WTC11 (cell line): ENCODE data around the gene ARHGAP40. TPM values are rescaled to one million over a fixed set of nuclear protein-coding genes. Genes with fewer than 3 reads are reported as not detected.

Experiments
- ATAC-seq: fragments of 200-7000 bp; cut with Tn5 transposase; 2 replicates; pipeline ENCODE4 v1.10.0; 2021; ENCODE audit warnings: mild to moderate bottlenecking, moderate library complexity
- CTCF ChIA-PET: fragments of 300-600 bp; sonication (Branson Sonifier 250); formaldehyde crosslinking; loops from one replicate; lab custom pipeline; 2021; ENCODE audit warnings: antibody characterized with exemption; lab: Charles Lee
- POLR2A ChIA-PET: fragments of 350-600 bp; sonication (Branson Sonifier 250); formaldehyde crosslinking; loops from one replicate; lab custom pipeline; 2021; ENCODE audit warnings: antibody characterized with exemption; lab: Charles Lee
- DNase-seq: peaks from one replicate; pipeline ENCODE4 v3.0.0; 2021; ENCODE audit warnings: low spot score
- H3K27ac Mint-ChIP-seq: 2 replicates; pipeline ENCODE4 v1.8.0; 2021; ENCODE audit warnings: mixed read lengths
- H3K27me3 Mint-ChIP-seq: 2 replicates; pipeline ENCODE4 v1.8.0; 2021; ENCODE audit warnings: low read depth, mild to moderate bottlenecking, moderate library complexity, mixed read lengths
- H3K36me3 Mint-ChIP-seq: 2 replicates; pipeline ENCODE4 v1.8.0; 2021; ENCODE audit warnings: mixed read lengths
- H3K4me1 Mint-ChIP-seq: 2 replicates; pipeline ENCODE4 v1.8.0; 2022; ENCODE audit warnings: mixed read lengths
- H3K4me3 Mint-ChIP-seq: 2 replicates; pipeline ENCODE4 v1.8.0; 2021; ENCODE audit warnings: mild to moderate bottlenecking, moderate library complexity, mixed read lengths
- H3K9me3 Mint-ChIP-seq: 2 replicates; pipeline ENCODE4 v1.8.0; 2021; ENCODE audit warnings: mixed read lengths
- CREM ChIP-seq: sonication (generic); formaldehyde crosslinking; IDR thresholded peaks from 2 replicates; pipeline ENCODE4 v1.8.1; 2022; ENCODE audit warnings: mild to moderate bottlenecking, missing genetic modification reagents, moderate library complexity
- ETV6 ChIP-seq: sonication (generic); formaldehyde crosslinking; IDR thresholded peaks from 2 replicates; pipeline ENCODE4 v1.8.1; 2022; ENCODE audit warnings: mild to moderate bottlenecking, missing genetic modification reagents
- NR1H2 ChIP-seq: sonication (generic); formaldehyde crosslinking; IDR thresholded peaks from 2 replicates; pipeline ENCODE4 v1.9.0; 2021; ENCODE audit warnings: mild to moderate bottlenecking, moderate library complexity, missing genetic modification reagents
- SP1 ChIP-seq: sonication (generic); formaldehyde crosslinking; conservative IDR thresholded peaks from 2 replicates; pipeline ENCODE4 v1.8.1; 2022; ENCODE audit warnings: missing genetic modification reagents
- TEAD1 ChIP-seq: sonication (generic); formaldehyde crosslinking; IDR thresholded peaks from 2 replicates; pipeline ENCODE4 v1.8.0; 2022; ENCODE audit warnings: mild to moderate bottlenecking, missing genetic modification reagents
- ZNF121 ChIP-seq: sonication (generic); formaldehyde crosslinking; IDR thresholded peaks from 2 replicates; pipeline ENCODE4 v1.8.0; 2023; ENCODE audit warnings: missing genetic modification reagents
- ZNF232 ChIP-seq: sonication (generic); formaldehyde crosslinking; IDR thresholded peaks from 2 replicates; pipeline ENCODE4 v1.8.0; 2022; ENCODE audit warnings: mild to moderate bottlenecking, missing genetic modification reagents
- ZNF263 ChIP-seq: sonication (generic); formaldehyde crosslinking; IDR thresholded peaks from 2 replicates; pipeline ENCODE4 v1.8.1; 2022; ENCODE audit warnings: low read depth, mild to moderate bottlenecking, moderate library complexity, missing genetic modification reagents
- ZNF396 ChIP-seq: fragments of 250-450 bp; sonication (Bioruptor Pico); IDR thresholded peaks from 2 replicates; pipeline ENCODE4 v1.8.0; 2021; ENCODE audit warnings: mild to moderate bottlenecking, moderate library complexity, borderline replicate concordance
- ZNF423 ChIP-seq: fragments of 250-450 bp; sonication (Bioruptor Pico); IDR thresholded peaks from 2 replicates; pipeline ENCODE4 v2.1.2; 2022; ENCODE audit warnings: mild to moderate bottlenecking, moderate library complexity
- total RNA-seq: library from RNA; stranded (reverse); gene quantifications from 3 replicates; pipeline ENCODE4 v1.2.3, GENCODE V29; 2021
- TF ChIP-seq, protein P1 (sequence below): sonication (generic); formaldehyde crosslinking; IDR thresholded peaks from 2 replicates; pipeline ENCODE4 v1.8.0; 2022; ENCODE audit warnings: mild to moderate bottlenecking, missing genetic modification reagents
- TF ChIP-seq, protein P2 (sequence below): fragments of 250-450 bp; sonication (Bioruptor Pico); IDR thresholded peaks from 2 replicates; pipeline ENCODE4 v1.8.0; 2021; ENCODE audit warnings: mild to moderate bottlenecking
- TF ChIP-seq, protein P3 (sequence below): sonication (generic); formaldehyde crosslinking; IDR thresholded peaks from 2 replicates; pipeline ENCODE4 v1.8.1; 2022; ENCODE audit warnings: low read depth, missing genetic modification reagents, borderline replicate concordance
- TF ChIP-seq, protein P4 (sequence below): sonication (generic); formaldehyde crosslinking; IDR thresholded peaks from 2 replicates; pipeline ENCODE4 v1.8.0; 2022; ENCODE audit warnings: mild to moderate bottlenecking, missing genetic modification reagents
- TF ChIP-seq, protein P5 (sequence below): sonication (generic); formaldehyde crosslinking; IDR thresholded peaks from 2 replicates; pipeline ENCODE4 v1.8.1; 2023; ENCODE audit warnings: mild to moderate bottlenecking, missing genetic modification reagents
- TF ChIP-seq, protein P6 (sequence below): sonication (generic); formaldehyde crosslinking; IDR thresholded peaks from 2 replicates; pipeline ENCODE4 v1.8.0; 2023; ENCODE audit warnings: mild to moderate bottlenecking, missing genetic modification reagents
- TF ChIP-seq, protein P7 (sequence below): sonication (generic); formaldehyde crosslinking; IDR thresholded peaks from 2 replicates; pipeline ENCODE4 v1.8.1; 2022; ENCODE audit warnings: mild to moderate bottlenecking, moderate library complexity, missing genetic modification reagents

Gene ARHGAP40
- total RNA-seq, 1 experiment from 2014 or later: 0.72 TPM

DNA sequence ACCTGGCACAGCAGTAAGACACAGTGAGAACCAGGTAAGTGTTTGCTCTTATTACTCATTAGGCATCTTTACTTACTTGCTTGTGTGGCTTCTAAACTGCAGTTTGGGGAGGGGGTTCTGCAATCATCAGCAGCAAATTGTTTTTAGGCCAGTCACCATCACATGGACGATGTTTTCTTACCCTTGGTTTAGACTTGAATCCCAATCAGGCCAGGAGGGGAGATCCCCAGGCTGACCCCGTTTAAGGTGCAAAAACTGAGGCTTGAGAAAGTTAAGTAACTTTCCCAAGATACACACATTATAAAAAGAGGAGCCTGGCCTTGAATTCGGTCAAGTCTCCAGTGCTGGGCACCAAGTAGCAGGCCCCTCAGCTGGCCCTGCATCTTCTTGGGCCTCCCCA lies 70.9 kb downstream of the ARHGAP40 start:
- H3K9me3 Mint-ChIP-seq: no peaks in the 10 kb centered on the region
- no peak for TF ChIP-seq ZNF232 (CRISPR knock-in tag)
- TF ChIP-seq, protein P1, sequence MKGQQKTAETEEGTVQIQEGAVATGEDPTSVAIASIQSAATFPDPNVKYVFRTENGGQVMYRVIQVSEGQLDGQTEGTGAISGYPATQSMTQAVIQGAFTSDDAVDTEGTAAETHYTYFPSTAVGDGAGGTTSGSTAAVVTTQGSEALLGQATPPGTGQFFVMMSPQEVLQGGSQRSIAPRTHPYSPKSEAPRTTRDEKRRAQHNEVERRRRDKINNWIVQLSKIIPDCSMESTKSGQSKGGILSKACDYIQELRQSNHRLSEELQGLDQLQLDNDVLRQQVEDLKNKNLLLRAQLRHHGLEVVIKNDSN (CRISPR knock-in tag): no peak
- H3K27me3 Mint-ChIP-seq: peaks cover 84% of the 10 kb centered on the region
- ATAC-seq: no peak
- H3K27ac Mint-ChIP-seq: no peak overlapping the region
- ChIA-PET CTCF (interaction anchor here (1.8 to 2.3 kb wide), 4 partner anchors 14 to 53 kb away, joined by 11 to 51 read pairs (median 38); partner anchors contain the start of gene SLC32A1), POLR2A (no interaction called here)
- no peaks in the 10 kb centered on the region for H3K36me3 Mint-ChIP-seq
- H3K4me3 Mint-ChIP-seq: no peak overlapping the region
- DNase-seq: no peak
- peaks cover 42% of the 10 kb centered on the region for H3K4me1 Mint-ChIP-seq

DNA sequence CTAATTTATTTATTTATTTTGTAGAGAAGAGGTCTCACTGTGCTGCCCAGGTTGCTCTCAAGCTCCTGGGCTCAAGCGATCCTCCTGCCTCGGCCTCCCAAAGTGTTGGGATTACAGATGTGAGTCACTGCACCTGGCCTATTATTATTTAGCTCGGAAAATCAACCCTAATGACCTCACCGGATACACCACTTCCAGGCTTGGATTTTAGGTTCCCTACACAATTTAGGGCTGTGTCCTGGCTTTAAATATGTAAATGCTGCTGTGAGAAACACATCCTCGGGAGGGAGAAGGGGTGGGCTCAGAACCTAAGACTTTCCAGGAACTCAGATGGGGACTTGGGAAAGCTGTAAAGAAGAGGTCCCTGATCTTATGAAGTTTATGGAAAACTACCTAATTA lies 71.7 kb downstream of the ARHGAP40 start:
- DNase-seq (no peak), ATAC-seq (no peak)
- Mint-ChIP-seq H3K4me1 (peaks cover 42% of the 10 kb centered on the region), H3K4me3 (peak overlapping the region; percentile 87), H3K36me3 (no peaks in the 10 kb centered on the region), H3K9me3 (no peaks in the 10 kb centered on the region), H3K27me3 (peaks cover 83% of the 10 kb centered on the region), H3K27ac (no peak overlapping the region)
- CTCF ChIA-PET: interaction anchor here (0.8 to 2.2 kb wide), 8 partner anchors 14 to 253 kb away, joined by 3 to 51 read pairs (median 5); partner anchors contain the start of genes FAM83D and SLC32A1
- POLR2A ChIA-PET: no interaction called here
- TF ChIP-seq ZNF121 (CRISPR knock-in tag): peak; percentile 71; the same call in 1 of the 2 replicates
- TF ChIP-seq, protein P2, sequence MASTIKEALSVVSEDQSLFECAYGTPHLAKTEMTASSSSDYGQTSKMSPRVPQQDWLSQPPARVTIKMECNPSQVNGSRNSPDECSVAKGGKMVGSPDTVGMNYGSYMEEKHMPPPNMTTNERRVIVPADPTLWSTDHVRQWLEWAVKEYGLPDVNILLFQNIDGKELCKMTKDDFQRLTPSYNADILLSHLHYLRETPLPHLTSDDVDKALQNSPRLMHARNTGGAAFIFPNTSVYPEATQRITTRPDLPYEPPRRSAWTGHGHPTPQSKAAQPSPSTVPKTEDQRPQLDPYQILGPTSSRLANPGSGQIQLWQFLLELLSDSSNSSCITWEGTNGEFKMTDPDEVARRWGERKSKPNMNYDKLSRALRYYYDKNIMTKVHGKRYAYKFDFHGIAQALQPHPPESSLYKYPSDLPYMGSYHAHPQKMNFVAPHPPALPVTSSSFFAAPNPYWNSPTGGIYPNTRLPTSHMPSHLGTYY (CRISPR knock-in tag): no peak

DNA sequence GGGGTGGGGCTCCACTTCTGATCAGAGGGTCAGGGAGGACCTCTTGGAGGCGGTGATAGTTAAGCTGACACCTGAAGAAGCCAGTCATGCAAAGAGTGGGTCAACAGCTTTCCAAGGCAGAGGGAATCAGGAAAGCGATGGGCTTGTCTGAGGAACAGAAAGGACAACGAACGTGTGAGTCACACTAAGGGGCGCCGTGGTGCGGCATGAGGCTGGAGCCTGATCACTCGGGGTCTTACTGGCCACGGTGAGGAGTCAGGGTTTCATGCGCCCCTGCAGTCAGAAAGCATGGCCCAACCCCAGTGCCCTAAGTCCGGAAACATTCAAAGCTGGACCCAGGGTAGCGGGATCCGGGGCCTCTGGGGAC lies 72.1 kb downstream of the ARHGAP40 start:
- H3K27ac Mint-ChIP-seq: no peak overlapping the region
- DNase-seq: no peak
- ATAC-seq: peak; percentile 30
- TF ChIP-seq ETV6 (CRISPR knock-in tag) (no peak), ZNF263 (no peak)
- TF ChIP-seq, protein P3, sequence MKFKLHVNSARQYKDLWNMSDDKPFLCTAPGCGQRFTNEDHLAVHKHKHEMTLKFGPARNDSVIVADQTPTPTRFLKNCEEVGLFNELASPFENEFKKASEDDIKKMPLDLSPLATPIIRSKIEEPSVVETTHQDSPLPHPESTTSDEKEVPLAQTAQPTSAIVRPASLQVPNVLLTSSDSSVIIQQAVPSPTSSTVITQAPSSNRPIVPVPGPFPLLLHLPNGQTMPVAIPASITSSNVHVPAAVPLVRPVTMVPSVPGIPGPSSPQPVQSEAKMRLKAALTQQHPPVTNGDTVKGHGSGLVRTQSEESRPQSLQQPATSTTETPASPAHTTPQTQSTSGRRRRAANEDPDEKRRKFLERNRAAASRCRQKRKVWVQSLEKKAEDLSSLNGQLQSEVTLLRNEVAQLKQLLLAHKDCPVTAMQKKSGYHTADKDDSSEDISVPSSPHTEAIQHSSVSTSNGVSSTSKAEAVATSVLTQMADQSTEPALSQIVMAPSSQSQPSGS (CRISPR knock-in tag): no peak
- TF ChIP-seq, protein P4, sequence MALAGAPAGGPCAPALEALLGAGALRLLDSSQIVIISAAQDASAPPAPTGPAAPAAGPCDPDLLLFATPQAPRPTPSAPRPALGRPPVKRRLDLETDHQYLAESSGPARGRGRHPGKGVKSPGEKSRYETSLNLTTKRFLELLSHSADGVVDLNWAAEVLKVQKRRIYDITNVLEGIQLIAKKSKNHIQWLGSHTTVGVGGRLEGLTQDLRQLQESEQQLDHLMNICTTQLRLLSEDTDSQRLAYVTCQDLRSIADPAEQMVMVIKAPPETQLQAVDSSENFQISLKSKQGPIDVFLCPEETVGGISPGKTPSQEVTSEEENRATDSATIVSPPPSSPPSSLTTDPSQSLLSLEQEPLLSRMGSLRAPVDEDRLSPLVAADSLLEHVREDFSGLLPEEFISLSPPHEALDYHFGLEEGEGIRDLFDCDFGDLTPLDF (CRISPR knock-in tag): no peak
- ChIA-PET POLR2A (interaction anchor here (0.6 to 1.0 kb wide), 3 partner anchors 19 to 497 kb away, joined by 3 to 5 read pairs (median 4); no protein-coding TSS in a partner anchor), CTCF (interaction anchor here (0.6 to 2.2 kb wide), 11 partner anchors 8 to 252 kb away, joined by 3 to 51 read pairs (median 4); partner anchors contain the start of genes ACTR5, FAM83D and SLC32A1)
- H3K4me3 Mint-ChIP-seq: peak overlapping the region; percentile 87
- no peaks in the 10 kb centered on the region for H3K36me3 Mint-ChIP-seq
- peaks cover 85% of the 10 kb centered on the region for H3K27me3 Mint-ChIP-seq
- H3K9me3 Mint-ChIP-seq: no peaks in the 10 kb centered on the region
- H3K4me1 Mint-ChIP-seq: peaks cover 42% of the 10 kb centered on the region

DNA sequence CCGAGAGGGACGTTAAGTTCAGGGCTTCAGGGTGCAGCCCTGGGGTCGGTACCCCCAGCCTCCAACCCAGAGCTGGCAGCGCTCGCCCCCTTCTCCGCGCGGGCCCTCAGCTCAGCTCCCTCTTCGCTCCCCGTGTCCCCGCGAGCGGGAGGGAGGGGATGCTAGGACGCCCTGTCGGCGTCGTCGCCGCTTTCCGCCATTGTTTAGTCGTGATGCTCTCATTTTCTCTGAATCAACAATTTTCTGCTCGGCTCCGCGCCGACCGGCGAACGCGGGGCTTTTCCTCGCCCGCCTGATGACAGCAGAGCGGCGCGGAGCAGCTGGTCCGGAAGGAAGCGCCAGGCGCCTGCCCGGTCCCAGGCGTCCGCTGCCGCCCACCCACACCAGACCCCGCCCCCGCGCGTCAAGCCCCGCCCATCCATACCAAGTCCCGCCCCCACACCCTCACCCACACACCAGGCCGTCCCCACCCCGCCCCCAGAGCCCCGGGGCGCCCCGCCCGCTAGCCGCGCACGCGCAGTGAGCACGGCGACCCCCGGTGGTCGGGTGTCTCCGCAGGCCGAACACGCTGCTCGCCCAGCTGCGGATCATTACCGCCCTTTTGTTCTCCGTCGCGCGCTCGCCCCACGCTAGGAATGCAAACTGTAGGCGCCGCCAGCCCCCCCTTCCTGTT lies 72.6 kb downstream of the ARHGAP40 start:
- ATAC-seq: peak; percentile 88
- H3K27ac Mint-ChIP-seq: no peak overlapping the region
- DNase-seq: peak; percentile 83
- ChIA-PET POLR2A (interaction anchor here (0.6 to 1.0 kb wide), 3 partner anchors 18 to 497 kb away, joined by 3 to 5 read pairs (median 4); no protein-coding TSS in a partner anchor), CTCF (interaction anchor here (0.6 to 2.2 kb wide), 12 partner anchors 8 to 252 kb away, joined by 3 to 51 read pairs (median 4); partner anchors contain the start of genes ACTR5, FAM83D and SLC32A1)
- peaks cover 80% of the 10 kb centered on the region for H3K27me3 Mint-ChIP-seq
- H3K4me3 Mint-ChIP-seq: peak overlapping the region; percentile 87
- H3K4me1 Mint-ChIP-seq: peaks cover 42% of the 10 kb centered on the region
- no peaks in the 10 kb centered on the region for H3K36me3 Mint-ChIP-seq
- H3K9me3 Mint-ChIP-seq: no peaks in the 10 kb centered on the region
- TF ChIP-seq ZNF423 (CRISPR knock-in tag) (peak; percentile 42; the same call in 1 of the 2 replicates), NR1H2 (CRISPR knock-in tag) (no peak), ZNF396 (no peak), TEAD1 (CRISPR knock-in tag) (no peak), CREM (no peak), ETV6 (CRISPR knock-in tag) (no peak), SP1 (CRISPR knock-in tag) (peak; percentile 79)
- TF ChIP-seq, protein P5, sequence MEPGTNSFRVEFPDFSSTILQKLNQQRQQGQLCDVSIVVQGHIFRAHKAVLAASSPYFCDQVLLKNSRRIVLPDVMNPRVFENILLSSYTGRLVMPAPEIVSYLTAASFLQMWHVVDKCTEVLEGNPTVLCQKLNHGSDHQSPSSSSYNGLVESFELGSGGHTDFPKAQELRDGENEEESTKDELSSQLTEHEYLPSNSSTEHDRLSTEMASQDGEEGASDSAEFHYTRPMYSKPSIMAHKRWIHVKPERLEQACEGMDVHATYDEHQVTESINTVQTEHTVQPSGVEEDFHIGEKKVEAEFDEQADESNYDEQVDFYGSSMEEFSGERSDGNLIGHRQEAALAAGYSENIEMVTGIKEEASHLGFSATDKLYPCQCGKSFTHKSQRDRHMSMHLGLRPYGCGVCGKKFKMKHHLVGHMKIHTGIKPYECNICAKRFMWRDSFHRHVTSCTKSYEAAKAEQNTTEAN (CRISPR knock-in tag): peak; percentile 45; the same call in 1 of the 2 replicates
- TF ChIP-seq, protein P6, sequence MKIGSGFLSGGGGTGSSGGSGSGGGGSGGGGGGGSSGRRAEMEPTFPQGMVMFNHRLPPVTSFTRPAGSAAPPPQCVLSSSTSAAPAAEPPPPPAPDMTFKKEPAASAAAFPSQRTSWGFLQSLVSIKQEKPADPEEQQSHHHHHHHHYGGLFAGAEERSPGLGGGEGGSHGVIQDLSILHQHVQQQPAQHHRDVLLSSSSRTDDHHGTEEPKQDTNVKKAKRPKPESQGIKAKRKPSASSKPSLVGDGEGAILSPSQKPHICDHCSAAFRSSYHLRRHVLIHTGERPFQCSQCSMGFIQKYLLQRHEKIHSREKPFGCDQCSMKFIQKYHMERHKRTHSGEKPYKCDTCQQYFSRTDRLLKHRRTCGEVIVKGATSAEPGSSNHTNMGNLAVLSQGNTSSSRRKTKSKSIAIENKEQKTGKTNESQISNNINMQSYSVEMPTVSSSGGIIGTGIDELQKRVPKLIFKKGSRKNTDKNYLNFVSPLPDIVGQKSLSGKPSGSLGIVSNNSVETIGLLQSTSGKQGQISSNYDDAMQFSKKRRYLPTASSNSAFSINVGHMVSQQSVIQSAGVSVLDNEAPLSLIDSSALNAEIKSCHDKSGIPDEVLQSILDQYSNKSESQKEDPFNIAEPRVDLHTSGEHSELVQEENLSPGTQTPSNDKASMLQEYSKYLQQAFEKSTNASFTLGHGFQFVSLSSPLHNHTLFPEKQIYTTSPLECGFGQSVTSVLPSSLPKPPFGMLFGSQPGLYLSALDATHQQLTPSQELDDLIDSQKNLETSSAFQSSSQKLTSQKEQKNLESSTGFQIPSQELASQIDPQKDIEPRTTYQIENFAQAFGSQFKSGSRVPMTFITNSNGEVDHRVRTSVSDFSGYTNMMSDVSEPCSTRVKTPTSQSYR (CRISPR knock-in tag): 0 out of 2 replicates have a peak, but pooled peaks have one; percentile 49
- TF ChIP-seq, protein P7, sequence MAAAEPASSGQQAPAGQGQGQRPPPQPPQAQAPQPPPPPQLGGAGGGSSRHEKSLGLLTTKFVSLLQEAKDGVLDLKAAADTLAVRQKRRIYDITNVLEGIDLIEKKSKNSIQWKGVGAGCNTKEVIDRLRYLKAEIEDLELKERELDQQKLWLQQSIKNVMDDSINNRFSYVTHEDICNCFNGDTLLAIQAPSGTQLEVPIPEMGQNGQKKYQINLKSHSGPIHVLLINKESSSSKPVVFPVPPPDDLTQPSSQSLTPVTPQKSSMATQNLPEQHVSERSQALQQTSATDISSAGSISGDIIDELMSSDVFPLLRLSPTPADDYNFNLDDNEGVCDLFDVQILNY (CRISPR knock-in tag): peak; percentile 64; the same call in 1 of the 2 replicates
